HG03520 (cell line): ENCODE data around the gene CNNM3.
"Not testable (repeated sequence)": the region's sequence is repeated elsewhere in the genome, so short reads cannot be mapped to it uniquely, and the experiment has no call there.

ENCODE experiments used
- ATAC-seq: cut with Tn5 transposase; IDR thresholded peaks from one replicate; pipeline ENCODE4 v1.9.1; 2021; ENCODE audit warnings: mild to moderate bottlenecking, moderate library complexity; ENCODE audit not compliant: unreplicated experiment

Gene CNNM3

GRCh38 chr2:96816127-96816835, at the start of gene CNNM3:
Gene CNNM3, plus strand, starts transcription at chr2:96816268. Its CDS starts 10 bp downstream, at chr2:96816278.
- peak; percentile 80 for ATAC-seq

DNA sequence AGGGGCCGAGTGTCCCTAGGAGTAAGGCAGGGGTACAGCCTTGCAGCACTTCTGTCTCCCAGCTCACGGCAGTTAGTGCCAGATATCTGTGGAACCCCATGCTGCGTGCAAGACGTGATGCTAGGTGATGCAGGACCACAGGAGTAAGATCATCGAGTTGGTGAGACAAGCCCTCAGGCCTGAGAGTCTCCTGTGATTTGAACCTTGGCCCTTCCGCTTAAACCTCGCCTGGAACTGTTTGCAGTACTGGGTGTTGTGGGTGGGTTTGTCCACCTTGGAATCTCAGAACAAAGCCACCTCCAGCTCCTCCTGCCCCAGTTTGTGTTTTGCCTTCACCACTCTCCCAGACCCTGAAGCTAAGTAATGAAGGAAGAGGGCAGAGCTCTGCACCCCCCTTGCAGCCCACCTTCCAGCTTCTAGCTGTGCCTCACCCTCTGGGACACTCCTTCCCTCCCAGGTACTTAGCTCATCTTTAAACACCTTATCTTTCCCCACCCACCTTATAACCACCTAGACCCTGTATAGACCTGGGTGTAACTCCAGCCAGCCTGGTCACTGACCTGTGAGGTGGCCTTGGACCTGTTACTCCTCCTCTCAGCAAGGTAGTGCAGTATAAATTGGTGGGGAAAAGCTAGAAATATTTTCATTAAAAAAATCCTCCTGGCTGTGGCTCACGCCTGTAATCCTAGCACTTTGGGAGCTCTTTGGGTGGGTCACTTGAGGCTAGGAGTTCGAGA, 48.8 kb upstream of the CNNM3 start:
- ATAC-seq: no peak

- ATAC-seq: no peak
These were observed 47.9 kb upstream of the CNNM3 start for GRCh38 chr2:96768083-96768561.

- ATAC-seq: no peak
These were observed 46.3 kb upstream of the CNNM3 start for GRCh38 chr2:96769814-96770213.

GRCh38 chr2:96770442-96771202, 45.4 kb upstream of the CNNM3 start:
- ATAC-seq: no peak

- ATAC-seq: no peak
These were observed 44.1 kb upstream of the CNNM3 start for GRCh38 chr2:96771796-96772618.

GRCh38 chr2:96772903-96773671, 43.0 kb upstream of the CNNM3 start:
- peak; percentile 47 for ATAC-seq

- no peak for ATAC-seq
These were observed 42.1 kb upstream of the CNNM3 start for GRCh38 chr2:96773922-96774321.

GRCh38 chr2:96775160-96775559, 40.9 kb upstream of the CNNM3 start:
- ATAC-seq: no peak

DNA sequence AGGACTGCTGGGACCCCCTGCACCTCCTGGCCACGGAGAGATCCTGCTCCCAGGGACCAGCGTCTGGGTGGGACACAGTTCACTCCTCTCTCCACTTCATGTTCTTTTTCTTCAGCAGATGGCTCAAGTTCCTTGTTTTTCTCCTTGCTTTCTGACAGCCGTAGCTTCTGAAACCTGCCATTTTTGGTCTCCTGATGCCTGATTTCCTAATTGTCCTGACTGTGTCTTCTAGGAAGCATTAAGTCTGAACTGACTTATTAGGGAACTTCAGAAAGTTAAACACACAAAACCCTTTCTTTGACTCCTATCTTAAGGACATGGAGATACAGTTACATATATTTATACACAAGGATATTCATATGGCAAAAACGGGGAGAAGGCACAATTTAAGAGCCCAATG, 32.7 kb upstream of the CNNM3 start:
- ATAC-seq: no peak

DNA sequence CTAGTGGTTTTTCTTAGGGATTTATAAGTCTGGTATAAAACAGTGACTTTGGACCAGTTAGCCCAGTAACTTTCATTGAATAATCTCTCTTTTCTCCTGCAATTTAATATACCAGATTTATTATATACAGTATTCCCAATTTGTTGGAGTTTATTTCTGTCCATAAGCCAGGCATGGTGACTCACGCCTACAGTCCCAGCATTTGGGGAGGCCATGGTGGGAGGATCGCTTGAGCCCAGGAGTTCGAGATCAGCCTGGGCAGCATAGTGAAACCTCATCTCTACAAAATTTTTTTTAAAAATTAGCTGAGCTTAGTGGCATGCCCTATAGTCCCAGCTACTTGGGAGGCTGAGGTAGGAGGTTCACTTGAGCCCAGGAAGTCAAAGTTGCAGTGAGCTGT, 28.7 kb upstream of the CNNM3 start:
- ATAC-seq: no peak

GRCh38 chr2:96788442-96789244, 27.4 kb upstream of the CNNM3 start:
- no peak for ATAC-seq

DNA sequence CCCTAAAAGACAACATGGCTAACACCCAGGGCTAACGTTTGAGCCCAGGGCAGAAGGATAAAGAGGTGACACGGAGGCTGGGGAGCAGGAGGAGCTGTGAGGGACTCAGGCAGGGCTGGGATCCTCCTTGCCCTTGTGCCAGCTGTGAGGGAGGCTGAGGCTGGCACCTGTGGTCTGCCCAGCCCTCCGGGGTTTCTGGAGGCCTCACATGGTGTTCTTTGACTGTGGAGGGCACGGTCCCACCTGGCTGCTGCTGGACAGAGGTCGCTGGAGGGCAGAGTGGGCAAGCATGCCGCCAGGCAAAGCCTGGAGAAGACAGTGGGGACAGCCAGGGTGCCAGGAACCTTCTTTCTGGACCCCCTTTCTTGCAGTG, 26.8 kb upstream of the CNNM3 start:
- no peak for ATAC-seq

DNA sequence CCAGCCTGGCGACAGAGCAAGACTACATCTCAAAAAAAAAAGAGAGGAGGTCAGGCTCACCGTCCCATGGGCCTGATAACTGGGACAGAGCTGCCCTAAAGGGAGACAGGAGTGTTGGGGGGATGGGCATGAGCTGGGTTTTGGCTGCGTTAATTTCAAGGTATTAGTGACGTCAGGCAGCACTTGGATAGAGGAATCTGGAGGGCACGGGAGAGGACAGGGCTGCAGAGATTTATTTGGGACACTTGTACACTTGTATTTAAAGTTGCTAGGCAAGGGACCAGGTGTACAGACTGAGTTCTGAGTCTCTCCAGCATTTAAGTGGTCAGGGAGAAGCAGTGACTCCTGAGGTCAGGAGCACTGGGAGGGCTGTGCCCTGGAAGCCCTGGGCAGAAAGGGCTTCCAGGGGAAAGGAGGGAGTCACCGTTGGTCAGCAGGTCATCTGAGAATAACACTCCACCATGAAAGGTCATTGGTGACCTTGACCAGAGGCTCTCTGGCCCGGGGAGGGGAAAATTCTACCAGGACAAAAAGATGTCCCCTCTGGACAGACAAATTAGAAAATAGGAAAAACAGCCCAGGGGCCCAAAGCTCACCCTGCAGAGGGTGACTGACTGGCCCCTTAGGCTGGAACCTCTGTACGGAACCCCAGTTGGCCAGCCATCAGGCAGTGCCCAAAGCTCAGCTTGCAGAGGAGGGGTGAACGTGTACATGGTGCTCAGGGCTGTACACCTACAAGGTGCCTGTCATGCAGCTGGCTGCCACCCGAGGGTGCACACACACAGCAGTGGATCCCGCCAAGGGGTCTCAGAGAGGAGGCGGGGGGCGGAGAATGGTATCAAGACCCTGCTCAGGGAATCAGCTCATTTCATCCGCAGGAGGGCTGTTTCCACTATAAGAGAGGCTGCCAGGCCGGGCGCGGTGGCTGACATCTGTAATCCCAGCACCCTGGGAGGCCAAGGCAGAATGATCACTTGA, 23.0 kb upstream of the CNNM3 start:
- ATAC-seq: no peak

GRCh38 chr2:96795076-96795475, 21.0 kb upstream of the CNNM3 start:
- ATAC-seq: no peak

GRCh38 chr2:96796497-96796896, 19.6 kb upstream of the CNNM3 start:
- ATAC-seq: not testable (repeated sequence)

GRCh38 chr2:96797066-96797625, 18.9 kb upstream of the CNNM3 start:
- ATAC-seq: no peak
